Limb (tissue), 2 donors: ENCODE data around the gene LIMA1.
"Not testable (repeated sequence)": the region's sequence is repeated elsewhere in the genome, so short reads cannot be mapped to it uniquely, and the experiment has no call there.

Source experiments
- DNase-seq, 2 donors: peaks; one replicate each; pipeline ENCODE4 v3.0.0-alpha.2; 2016; ENCODE audit errors: extremely low spot score in 2 of 2

The LIMA1 gene

GRCh38 chr12:50283229-50283923 lies at the start of gene LIMA1:
Gene LIMA1, minus strand, starts transcription at chr12:50283520. Its CDS starts 34,769 bp downstream, at chr12:50248751.
- DNase-seq, result peak; percentile 90 to 95

- no peak for DNase-seq
These were observed 48.4 kb upstream of the LIMA1 start for GRCh38 chr12:50331745-50332144.

GRCh38 chr12:50328664-50329063 lies 45.3 kb upstream of the LIMA1 start:
- DNase-seq, result not testable (repeated sequence)

- no peak for DNase-seq
These were observed 43.4 kb upstream of the LIMA1 start for GRCh38 chr12:50326590-50327284.

GRCh38 chr12:50325890-50326391 lies 42.6 kb upstream of the LIMA1 start:
- DNase-seq, result no peak

GRCh38 chr12:50324770-50325169 lies 41.5 kb upstream of the LIMA1 start:
- DNase-seq, result not testable (repeated sequence)

GRCh38 chr12:50324077-50324476 lies 40.8 kb upstream of the LIMA1 start:
- not testable (repeated sequence) for DNase-seq

GRCh38 chr12:50322206-50322605 lies 38.9 kb upstream of the LIMA1 start:
- DNase-seq, result no peak

- no peak for DNase-seq
These were observed 33.9 kb upstream of the LIMA1 start for GRCh38 chr12:50317203-50317602.

- DNase-seq, result no peak
These were observed 32.5 kb upstream of the LIMA1 start for GRCh38 chr12:50315803-50316202.

- DNase-seq, result peak; percentile 27 to 81
These were observed 31.5 kb upstream of the LIMA1 start for GRCh38 chr12:50314636-50315312.

- DNase-seq, result not testable (repeated sequence)
These were observed 30.7 kb upstream of the LIMA1 start for GRCh38 chr12:50313971-50314370.

- DNase-seq, result no peak
These were observed 30.1 kb upstream of the LIMA1 start for GRCh38 chr12:50313256-50313931.

GRCh38 chr12:50311858-50312609 lies 28.7 kb upstream of the LIMA1 start:
- not testable (repeated sequence) for DNase-seq

GRCh38 chr12:50309950-50310349 lies 26.6 kb upstream of the LIMA1 start:
- DNase-seq, result no peak

- no peak for DNase-seq
These were observed 19.4 kb upstream of the LIMA1 start for GRCh38 chr12:50302686-50303085.

- DNase-seq, result no peak
These were observed 14.7 kb upstream of the LIMA1 start for GRCh38 chr12:50297996-50298395.

GRCh38 chr12:50297027-50297426 lies 13.7 kb upstream of the LIMA1 start:
- peak in 1 of 2 donors; percentile 14 for DNase-seq

GRCh38 chr12:50296554-50296953 lies 13.2 kb upstream of the LIMA1 start:
- no peak for DNase-seq

GRCh38 chr12:50291377-50291776 lies 8.1 kb upstream of the LIMA1 start:
- DNase-seq, result no peak

GRCh38 chr12:50290692-50291091 lies 7.4 kb upstream of the LIMA1 start:
- DNase-seq, result not testable (repeated sequence)
